ENCODE results near the gene CCDC73. TPM values are rescaled to one million over a fixed set of nuclear protein-coding genes. Genes with fewer than 3 reads are reported as not detected.
"Not testable (repeated sequence)": the region's sequence is repeated elsewhere in the genome, so short reads cannot be mapped to it uniquely, and the experiment has no call there.

Gene CCDC73
- total RNA-seq, 4 donors from 2014 or later = not detected

DNA sequence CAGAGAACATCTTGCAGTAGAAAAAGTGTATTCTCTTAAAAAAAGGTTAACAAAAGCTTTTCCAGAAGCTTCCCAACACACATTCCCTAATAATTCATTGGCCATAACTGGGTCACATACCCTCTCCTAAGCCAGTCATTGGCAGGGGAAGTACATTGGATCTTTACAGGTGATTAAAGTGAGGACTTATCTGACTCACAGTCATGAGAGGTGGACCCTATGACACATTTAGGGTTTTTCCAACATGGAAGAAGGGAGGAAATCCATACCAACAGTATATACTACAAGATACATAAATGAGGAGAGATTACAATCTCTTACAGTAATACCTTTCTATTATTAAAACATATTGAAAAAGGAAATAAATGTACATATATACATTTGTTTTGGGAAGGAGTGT lies 72.2 kb downstream of the CCDC73 start:
- intact Hi-C loops (cut with DNase I; ENCODE audit: low total_unique reads) = no loop called here
- no peak overlapping the region for H3K4me3 ChIP-seq (ENCODE audit: low read depth, poor library complexity, severe bottlenecking)
- no peak for DNase-seq (ENCODE audit: low spot score in 2 of 2)
- TF ChIP-seq, protein P1, sequence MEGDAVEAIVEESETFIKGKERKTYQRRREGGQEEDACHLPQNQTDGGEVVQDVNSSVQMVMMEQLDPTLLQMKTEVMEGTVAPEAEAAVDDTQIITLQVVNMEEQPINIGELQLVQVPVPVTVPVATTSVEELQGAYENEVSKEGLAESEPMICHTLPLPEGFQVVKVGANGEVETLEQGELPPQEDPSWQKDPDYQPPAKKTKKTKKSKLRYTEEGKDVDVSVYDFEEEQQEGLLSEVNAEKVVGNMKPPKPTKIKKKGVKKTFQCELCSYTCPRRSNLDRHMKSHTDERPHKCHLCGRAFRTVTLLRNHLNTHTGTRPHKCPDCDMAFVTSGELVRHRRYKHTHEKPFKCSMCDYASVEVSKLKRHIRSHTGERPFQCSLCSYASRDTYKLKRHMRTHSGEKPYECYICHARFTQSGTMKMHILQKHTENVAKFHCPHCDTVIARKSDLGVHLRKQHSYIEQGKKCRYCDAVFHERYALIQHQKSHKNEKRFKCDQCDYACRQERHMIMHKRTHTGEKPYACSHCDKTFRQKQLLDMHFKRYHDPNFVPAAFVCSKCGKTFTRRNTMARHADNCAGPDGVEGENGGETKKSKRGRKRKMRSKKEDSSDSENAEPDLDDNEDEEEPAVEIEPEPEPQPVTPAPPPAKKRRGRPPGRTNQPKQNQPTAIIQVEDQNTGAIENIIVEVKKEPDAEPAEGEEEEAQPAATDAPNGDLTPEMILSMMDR (IDR thresholded peaks at IDR 0.05) = no peak
- no peak for TF ChIP-seq POLR2A (IDR thresholded peaks at IDR 0.05)

DNA sequence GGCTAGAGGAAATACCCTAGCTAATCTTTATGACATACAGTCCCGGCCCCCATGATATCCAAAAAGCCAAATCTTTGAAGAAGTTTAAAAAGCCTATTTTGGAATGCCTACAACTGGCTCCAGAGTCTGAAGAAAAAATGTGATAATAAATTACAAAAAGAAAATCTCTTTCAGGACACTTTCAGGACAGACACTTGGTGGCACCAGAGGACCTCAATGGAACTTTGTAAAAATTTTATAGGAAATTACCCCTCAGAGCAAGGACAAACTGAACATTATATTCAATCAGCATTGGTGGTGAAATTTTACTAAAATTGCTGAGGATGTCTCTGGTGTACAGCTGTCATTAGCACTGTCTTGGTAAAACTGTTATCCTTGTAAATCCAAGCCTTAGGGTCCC lies 81.0 kb downstream of the CCDC73 start:
- WGBS, 2 donors = 18 to 29% methylated on average over 1 of the region's 1 CpG
- DNase-seq (ENCODE audit: low spot score in 2 of 2) = no peak
- no peak overlapping the region for H3K4me3 ChIP-seq (ENCODE audit: low read depth, poor library complexity, severe bottlenecking)
- TF ChIP-seq, protein P1 (IDR thresholded peaks at IDR 0.05) = no peak
- TF ChIP-seq POLR2A (IDR thresholded peaks at IDR 0.05) = no peak
- intact Hi-C loops (cut with DNase I; ENCODE audit: low total_unique reads) = no loop called here

DNA sequence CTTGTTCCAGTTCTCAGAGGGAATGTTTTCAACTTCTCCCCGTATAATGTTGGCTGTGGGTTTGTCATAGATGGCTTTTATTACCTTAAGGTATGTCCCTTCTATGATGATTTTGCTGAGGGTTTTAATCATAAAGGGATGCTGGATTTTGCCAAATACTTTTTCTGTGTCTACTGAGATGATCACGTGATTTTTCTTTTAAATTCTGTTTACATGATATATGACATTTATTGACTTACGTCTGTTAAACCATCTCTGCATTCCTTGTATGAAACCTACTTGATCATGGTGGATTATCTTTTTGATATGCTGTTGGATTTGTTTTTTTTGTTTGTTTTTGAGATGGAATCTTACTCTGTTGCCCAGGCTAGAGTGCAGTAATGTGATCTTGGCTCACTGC lies 85.5 kb downstream of the CCDC73 start:
- 81 to 85% methylated on average over 3 of the region's 3 CpGs for WGBS, 2 donors
- intact Hi-C loops (cut with DNase I; ENCODE audit: low total_unique reads); DNase-seq (ENCODE audit: low spot score in 2 of 2): not testable (repeated sequence)

DNA sequence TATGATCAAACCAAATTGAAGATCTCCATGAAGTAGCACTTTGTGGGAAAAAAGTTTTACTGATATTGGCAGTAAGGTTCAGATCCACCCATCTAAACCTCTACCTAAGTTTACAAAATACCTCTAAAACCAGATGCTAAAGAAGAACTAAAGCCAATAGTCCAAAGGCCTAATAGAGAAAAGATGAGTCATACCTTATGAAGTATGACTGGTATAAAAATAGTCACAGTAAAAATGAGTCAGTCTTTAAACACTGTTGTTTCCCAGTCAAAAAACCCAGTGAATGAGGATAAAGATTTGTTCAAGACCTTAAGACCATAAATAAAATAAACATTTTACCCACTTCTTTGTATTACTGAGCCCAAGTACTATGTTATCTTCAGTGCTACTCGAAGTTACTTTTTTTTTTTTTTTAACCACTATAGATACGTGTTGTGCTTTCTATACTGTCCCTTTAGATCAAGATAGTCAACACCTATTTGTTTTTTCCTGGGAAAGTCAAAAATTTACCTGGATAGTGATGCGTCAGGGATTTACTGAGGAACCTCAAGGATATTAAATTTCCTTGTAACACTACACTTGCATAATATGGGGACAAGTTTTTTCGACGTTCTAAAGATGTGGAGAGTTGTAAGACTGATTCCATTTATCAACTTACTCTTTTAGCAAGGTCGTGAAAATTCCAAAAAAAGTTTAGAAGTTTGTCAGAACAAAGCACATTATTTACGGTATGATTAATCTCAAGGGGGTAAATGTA lies 87.3 kb downstream of the CCDC73 start:
- WGBS, 2 donors = 62 to 75% methylated on average over 7 of the region's 7 CpGs
- intact Hi-C loops (cut with DNase I; ENCODE audit: low total_unique reads) = no loop called here
- DNase-seq (ENCODE audit: low spot score in 2 of 2) = no peak
- TF ChIP-seq POLR2A (IDR thresholded peaks at IDR 0.05) = no peak
- TF ChIP-seq, protein P1 (IDR thresholded peaks at IDR 0.05) = no peak
- no peak overlapping the region for H3K4me3 ChIP-seq (ENCODE audit: low read depth, poor library complexity, severe bottlenecking)

More for the DNA sequence above, 85.5 kb downstream of the CCDC73 start:
- H3K4me3 ChIP-seq (ENCODE audit: low read depth, poor library complexity, severe bottlenecking) = not testable (repeated sequence)

DNA sequence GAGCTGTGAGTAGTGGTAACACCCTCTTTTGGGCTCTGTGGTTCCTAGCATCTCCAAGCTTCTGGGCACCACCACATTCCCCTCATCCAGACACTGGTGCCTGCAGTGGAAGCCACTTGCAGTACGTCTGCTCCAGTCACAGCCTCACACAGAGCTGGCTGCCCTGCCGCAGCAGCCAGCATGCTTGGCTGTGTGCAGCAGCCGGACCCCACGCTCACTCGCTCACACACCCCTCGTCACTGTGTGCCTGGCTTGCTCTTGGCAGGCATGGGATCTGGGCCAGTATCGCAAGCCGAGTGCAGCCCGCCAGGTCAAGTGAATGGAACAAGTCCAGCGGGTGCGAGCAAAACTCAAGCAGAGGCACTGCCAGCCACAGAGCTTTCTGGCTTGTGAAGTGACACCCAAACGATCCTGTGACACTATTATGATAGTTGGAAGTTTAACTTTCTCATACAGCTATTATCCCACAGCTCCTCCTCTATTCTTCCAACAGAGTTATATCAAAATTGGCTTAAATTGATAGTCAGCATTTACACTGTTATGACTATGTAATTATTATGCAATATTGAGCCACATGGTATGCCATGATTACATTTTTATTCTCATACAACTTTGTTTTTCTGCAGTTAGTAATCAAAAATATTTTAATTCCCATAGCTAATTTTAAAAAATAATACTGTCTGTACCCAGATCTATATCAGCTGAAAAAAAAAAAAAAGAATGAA lies 89.0 kb downstream of the CCDC73 start:
- TF ChIP-seq, protein P1 (IDR thresholded peaks at IDR 0.05) = no peak
- TF ChIP-seq POLR2A (IDR thresholded peaks at IDR 0.05) = no peak
- H3K4me3 ChIP-seq (ENCODE audit: low read depth, poor library complexity, severe bottlenecking) = no peak overlapping the region
- DNase-seq (ENCODE audit: low spot score in 2 of 2) = no peak
- WGBS, 2 donors = 93 to 94% methylated on average over 12 of the region's 12 CpGs
- intact Hi-C loops (cut with DNase I; ENCODE audit: low total_unique reads) = no loop called here

DNA sequence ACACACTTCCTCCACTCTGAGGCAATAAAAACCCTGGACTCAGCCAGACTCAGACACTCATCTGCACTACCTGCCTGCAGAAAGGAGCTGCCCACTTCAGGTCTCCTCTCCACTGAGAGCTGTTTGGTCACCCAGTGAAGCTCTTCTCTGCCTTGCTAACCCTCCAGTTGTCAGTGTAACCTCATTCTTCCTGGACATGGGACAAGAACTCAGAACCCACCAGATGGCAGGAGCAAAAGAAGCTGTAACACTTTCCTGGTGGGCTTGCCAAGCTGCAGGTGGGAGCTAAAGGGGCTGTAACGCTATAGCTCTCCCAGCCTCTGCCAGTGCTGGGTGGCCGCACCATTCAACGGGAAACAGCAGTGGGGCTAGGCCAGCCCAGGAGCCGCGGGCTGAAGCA lies 89.7 kb downstream of the CCDC73 start:
- DNase-seq (ENCODE audit: low spot score in 2 of 2) = no peak
- intact Hi-C loops (cut with DNase I; ENCODE audit: low total_unique reads) = no loop called here
- TF ChIP-seq POLR2A (IDR thresholded peaks at IDR 0.05) = no peak
- TF ChIP-seq, protein P1 (IDR thresholded peaks at IDR 0.05) = no peak
- no peak overlapping the region for H3K4me3 ChIP-seq (ENCODE audit: low read depth, poor library complexity, severe bottlenecking)
- WGBS, 2 donors = 96 to 100% methylated on average over 5 of the region's 5 CpGs
